NCI-H524 treated with DMSO at 0.1 percent for 48 hours (cell line): ENCODE results near the gene AK1.
"Not testable (repeated sequence)": the region's sequence is repeated elsewhere in the genome, so short reads cannot be mapped to it uniquely, and the experiment has no call there.

Experiments used
- DNase-seq: peaks from one replicate; lab custom pipeline; 2025; lab: John Stamatoyannopoulos, UW

The AK1 gene

GRCh38 chr9:127847833-127848755 lies 29.4 kb downstream of the AK1 start:
- DNase-seq = no peak

DNA sequence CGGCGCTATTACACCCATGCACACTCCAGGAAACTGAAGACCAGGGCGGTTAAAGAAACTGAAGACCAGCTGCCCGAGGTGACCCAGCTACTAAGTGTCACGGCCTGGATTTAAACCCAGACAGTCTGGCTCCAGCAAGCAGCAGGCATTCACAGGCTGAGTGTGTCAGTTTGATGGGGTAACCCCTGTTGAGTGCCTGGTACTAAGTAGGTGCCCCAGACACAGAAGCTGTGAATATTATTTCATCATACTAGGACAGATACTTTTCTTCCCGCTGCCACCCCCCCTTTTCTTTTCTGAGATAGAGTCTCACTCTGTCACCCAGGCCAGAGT lies 30.3 kb downstream of the AK1 start:
- DNase-seq = no peak

- no peak for DNase-seq
These were observed 30.9 kb downstream of the AK1 start for GRCh38 chr9:127846443-127847177.

DNA sequence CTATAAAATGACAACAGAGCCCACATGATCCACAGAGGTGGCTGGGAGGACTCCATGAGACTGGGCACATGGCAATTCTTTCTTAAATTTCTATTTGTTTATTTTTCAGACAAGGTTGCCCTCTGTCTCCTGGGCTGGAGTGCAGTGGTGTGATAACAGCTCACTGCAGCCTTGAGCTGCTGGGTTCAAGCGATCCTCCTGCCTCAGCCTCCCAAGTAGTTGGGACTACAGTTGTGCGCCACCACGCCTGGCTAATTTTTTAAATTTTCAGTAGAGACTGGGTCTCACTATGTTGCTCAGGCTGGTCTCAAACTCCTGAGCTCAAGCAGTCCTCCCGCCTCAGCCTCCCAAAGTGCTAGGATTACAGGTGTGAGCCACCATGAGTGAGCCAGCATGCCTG lies 31.9 kb downstream of the AK1 start:
- DNase-seq = not testable (repeated sequence)

- DNase-seq = no peak
These were observed 32.6 kb downstream of the AK1 start for GRCh38 chr9:127844821-127845359.

GRCh38 chr9:127841087-127841835 lies 36.2 kb downstream of the AK1 start:
- no peak for DNase-seq

GRCh38 chr9:127838375-127839078 lies 38.9 kb downstream of the AK1 start:
- DNase-seq = no peak

- no peak for DNase-seq
These were observed 40.1 kb downstream of the AK1 start for GRCh38 chr9:127837346-127837745.

DNA sequence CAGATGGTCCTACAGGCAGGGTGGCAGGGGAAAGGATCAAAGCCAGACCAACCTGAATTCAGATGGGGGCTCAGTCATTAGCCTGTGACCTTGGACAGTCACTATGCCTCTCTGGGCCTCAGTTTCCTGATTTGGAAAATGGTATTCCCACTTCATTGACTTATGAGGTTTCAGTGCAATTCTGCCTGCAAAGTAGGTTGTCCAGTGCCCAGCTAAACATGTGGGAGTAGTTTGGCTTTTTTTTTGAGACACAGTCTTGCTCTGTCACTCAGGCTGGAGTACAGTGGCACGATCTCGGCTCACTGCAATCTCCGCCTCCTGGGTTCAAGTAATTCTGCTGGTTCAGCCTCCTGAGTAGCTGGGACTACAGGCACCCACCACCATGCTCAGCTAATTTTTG lies 40.9 kb downstream of the AK1 start:
- not testable (repeated sequence) for DNase-seq

- no peak for DNase-seq
These were observed 41.4 kb downstream of the AK1 start for GRCh38 chr9:127835991-127836516.

- DNase-seq = no peak
These were observed 43.9 kb downstream of the AK1 start for GRCh38 chr9:127833555-127833954.

DNA sequence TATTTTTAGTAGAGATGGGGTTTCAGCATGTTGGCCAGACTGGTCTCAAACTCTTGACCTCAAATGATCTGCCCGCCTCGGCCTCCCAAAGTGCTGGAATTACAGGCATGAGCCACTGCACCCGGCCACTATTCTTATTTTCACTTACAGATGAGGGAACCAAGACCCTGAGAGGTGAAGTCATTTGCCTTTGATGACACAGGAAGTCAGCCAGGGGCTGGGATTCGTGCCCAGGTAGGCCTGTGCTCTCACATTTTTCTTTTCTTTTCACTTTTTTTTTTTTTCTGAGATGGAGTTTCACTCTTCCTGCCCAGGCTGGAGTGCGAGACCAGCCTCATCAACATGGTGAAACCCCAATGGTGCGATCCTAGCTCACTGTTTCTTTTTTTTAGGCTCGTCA lies 45.2 kb downstream of the AK1 start:
- DNase-seq = no peak

DNA sequence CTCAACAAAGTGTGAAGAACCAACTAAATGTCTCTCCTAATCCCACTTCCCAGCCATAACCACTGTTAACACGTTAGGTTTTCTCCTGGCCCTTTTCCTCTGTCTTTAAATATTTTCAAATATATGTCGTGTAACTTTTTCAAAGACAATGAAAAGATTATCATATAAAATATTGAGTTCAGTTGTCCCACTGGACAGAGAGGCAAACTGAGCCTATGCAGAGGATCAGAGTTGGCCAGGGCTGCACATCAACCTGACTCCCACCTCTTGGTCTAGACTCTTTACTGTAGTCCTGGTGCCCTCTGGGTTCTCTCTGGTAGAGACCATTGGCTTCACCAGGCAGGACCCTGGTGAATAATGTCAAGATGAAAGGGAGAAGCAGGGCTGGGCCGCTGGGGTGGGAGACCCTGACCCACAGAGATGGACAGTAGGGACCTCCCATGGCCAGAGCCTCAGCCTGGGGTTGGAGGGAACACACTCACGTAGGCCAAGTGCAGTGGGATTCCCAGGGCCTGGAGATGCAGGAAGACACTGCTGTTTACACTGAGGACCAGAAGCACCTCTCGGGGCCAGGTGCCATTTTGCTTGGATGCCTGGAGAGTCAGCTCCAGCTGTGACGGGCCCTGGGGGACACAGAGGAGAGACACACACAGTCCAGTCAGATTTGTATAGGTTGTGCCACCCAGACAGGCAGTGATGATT lies 48.1 kb downstream of the AK1 start:
- no peak for DNase-seq

DNA sequence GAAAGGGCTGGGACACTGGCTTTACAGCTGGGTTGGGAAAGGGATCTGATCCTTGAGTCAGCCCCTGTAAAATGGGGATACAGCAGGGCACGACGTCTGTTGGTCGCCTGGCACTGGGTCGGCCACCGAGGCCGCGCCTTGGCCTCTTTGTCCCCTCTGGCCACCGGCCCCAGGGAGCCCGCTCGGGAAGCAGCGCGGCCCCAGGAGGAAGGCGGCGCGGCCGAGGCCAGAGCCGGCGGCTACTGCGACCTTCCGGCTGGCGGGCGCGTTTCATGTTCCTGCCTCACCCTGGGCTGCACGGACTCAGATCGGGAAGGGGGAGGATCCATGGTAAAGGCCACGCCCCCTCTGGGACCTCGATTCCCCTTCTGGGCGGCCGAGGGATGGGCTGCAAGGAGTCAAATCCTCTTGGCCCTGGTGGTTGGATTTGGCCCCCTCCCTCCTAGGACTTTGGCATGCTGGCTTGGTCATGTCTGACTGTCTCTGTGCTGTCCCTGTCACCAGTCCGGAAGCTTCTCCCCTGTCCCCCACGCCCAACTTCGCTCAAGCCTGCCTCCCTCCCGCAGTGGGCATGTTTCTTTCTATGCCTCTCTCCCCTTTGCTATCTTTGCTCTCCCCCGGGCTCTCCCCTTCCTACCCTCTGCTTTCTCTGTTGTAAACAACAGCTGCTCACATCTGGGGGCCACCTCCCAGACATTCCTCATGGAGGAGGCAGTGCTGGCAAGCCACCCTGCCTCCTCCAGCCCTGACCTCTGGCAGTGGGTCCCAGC lies 49.0 kb downstream of the AK1 start:
- no peak for DNase-seq

GRCh38 chr9:127826253-127826913 lies 51.1 kb downstream of the AK1 start:
- no peak for DNase-seq

GRCh38 chr9:127825319-127826051 lies 52.0 kb downstream of the AK1 start:
- DNase-seq = no peak

- DNase-seq = no peak
These were observed 55.4 kb downstream of the AK1 start for GRCh38 chr9:127822108-127822507.

DNA sequence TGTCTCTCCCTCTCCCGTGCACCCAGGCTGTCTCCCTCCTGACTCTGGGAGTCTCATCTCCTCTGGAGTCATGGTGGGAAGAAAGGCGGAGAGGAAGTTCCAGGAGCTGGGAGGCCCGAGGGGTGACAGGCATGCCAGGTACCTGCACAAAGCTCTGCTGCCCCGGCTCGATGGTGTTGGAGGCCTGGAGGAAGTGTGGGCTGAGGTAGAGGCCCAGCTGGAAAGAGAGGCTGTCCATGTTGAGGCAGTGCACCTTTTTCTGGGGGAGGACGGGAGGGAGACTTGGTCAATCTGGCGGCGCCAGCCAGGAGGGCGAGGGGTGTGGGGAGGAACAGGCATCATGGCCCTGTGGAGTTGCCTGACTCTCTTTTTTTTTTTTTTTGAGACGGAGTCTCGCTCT lies 58.9 kb downstream of the AK1 start:
- DNase-seq = no peak
